PFSK-1 (cell line): Measurements from ENCODE around the gene RNASEH2C.

Source experiments
- POLR2AphosphoS5 ChIP-seq: IDR thresholded peaks from 2 replicates; pipeline ENCODE4 v1.6.1; 2012; ENCODE audit warnings: low read depth, mild to moderate bottlenecking, control low read depth, low read length, moderate library complexity
- REST ChIP-seq, 2 experiments: IDR thresholded peaks; 2 replicates each; pipeline versions ENCODE4 v1.6.1 to v1.8.0; 2011 to 2012; ENCODE audit warnings: low read depth in 2 of 2, low read length in 2 of 2, control low read depth in 1 of 2, inconsistent platforms in 1 of 2, mild to moderate bottlenecking in 1 of 2, moderate library complexity in 1 of 2; ENCODE audit not compliant: insufficient read depth in 1 of 2
- TAF1 ChIP-seq: IDR thresholded peaks from 2 replicates; pipeline ENCODE4 v1.6.1; 2012; ENCODE audit warnings: low read length, control low read depth, borderline replicate concordance; ENCODE audit not compliant: insufficient read depth

DNA sequence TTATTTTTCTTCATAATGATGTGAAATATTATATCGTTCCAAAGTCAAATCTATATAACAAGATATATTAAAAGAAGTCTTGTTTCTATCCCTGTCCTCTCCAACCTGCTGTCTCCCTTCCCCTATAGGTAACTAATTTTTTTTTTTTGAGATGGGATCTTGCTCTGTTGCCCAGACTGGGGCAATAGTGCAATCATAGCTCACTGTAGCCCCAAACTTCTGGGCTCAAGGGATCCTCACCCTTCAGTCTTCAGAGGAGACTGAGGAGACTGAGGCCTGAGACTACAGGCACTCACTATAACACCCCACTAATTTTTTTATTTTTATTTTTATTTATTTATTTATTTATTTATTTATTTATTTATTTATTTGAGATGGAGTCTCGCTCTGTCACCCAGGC, 47.6 kb downstream of the RNASEH2C start:
- TF ChIP-seq TAF1 = no peak
- TF ChIP-seq POLR2AphosphoS5 = no peak
- no peak for TF ChIP-seq REST (IDR thresholded peaks at IDR 0.05; ENCODE audit: insufficient read depth in 1 of 2, low read depth in 2 of 2, low read length in 2 of 2)
